K562 (cell line): ENCODE measurements around the gene ILKAP. TPM values are rescaled to one million over a fixed set of nuclear protein-coding genes. Genes with fewer than 3 reads are reported as not detected.

Experiments
- MEIS2 ChIP-seq: fragments of 450-650 bp; IDR thresholded peaks from 2 replicates; pipeline ENCODE4 v1.6.1; 2014; ENCODE audit warnings: mild to moderate bottlenecking; ENCODE audit not compliant: partially characterized antibody
- ZNF318 ChIP-seq, 2 experiments: fragments of 450-650 bp; IDR thresholded peaks; 2 replicates each; pipeline ENCODE4 v1.6.1; 2016; ENCODE audit warnings: mild to moderate bottlenecking in 2 of 2, borderline replicate concordance in 1 of 2, low read depth in 1 of 2, moderate library complexity in 1 of 2
- polyA plus RNA-seq, 8 experiments: library from polyadenylated mRNA; depleted of rRNA in 4 of 8; stranded (reverse) in 5 of 8; unstranded in 3 of 8; fragments of >200 nt; fragmentation: Nextera tagmentation in 2 of 8; fragmentation: Illumina TruSeq in 1 of 8; extraction: Ambion mirVana in 2 of 8; extraction: Trizol in 1 of 8; gene quantifications; 2 replicates each; pipeline versions ENCODE4 v1.2.1 to v1.2.3, GENCODE V29; 2011 to 2014; ENCODE audit warnings: inconsistent platforms in 1 of 8, missing spikeins in 1 of 8
- total RNA-seq, 7 experiments: library from RNA; depleted of rRNA in 6 of 7; stranded (reverse); fragments of >200 nt in 6 of 7; fragmentation: Illumina TruSeq in 2 of 7; extraction: Trizol in 2 of 7; gene quantifications; 2 replicates each; pipeline versions ENCODE4 v1.2.1 to v1.2.3, GENCODE V29; 2011 to 2021; ENCODE audit warnings: low replicate concordance in 1 of 7

Gene ILKAP
- total and polyA plus RNA-seq, 9 of the 15 experiments (the other 6 are each of a cell fraction or from before 2014, with no cell fraction given), result 3.1 to 43.9 (median 20.7) TPM

GRCh38 chr2:238171575-238172187, 31.8 kb downstream of the ILKAP start (continued):
- no peak for TF ChIP-seq ZNF318 (IDR thresholded peaks at IDR 0.05; ENCODE audit: borderline replicate concordance in 1 of 2, low read depth in 1 of 2)
- no peak for TF ChIP-seq MEIS2
